Caco-2 (cell line): ENCODE measurements around the gene NR6A1. TPM values are rescaled to one million over a fixed set of nuclear protein-coding genes. Genes with fewer than 3 reads are reported as not detected.
A peak's percentile ranks its signal among the peaks of the same experiment; 100 is the strongest.

ENCODE experiments used
- BruUV-seq: library from RNA; stranded (reverse); fragments of 400-500 nt; replicated peaks from 2 replicates; lab custom pipeline; 2021; lab: Mats Ljungman, UMichigan
- CTCF ChIA-PET: fragments of 300-600 bp; sonication (Branson Sonifier 250); formaldehyde crosslinking; loops from one replicate; lab custom pipeline; 2022; ENCODE audit warnings: antibody characterized with exemption; lab: Charles Lee
- POLR2A ChIA-PET: fragments of 300-600 bp; sonication (Branson Sonifier 250); formaldehyde crosslinking; loops from one replicate; lab custom pipeline; 2022; ENCODE audit warnings: antibody characterized with exemption; lab: Charles Lee
- DNase-seq, 2 experiments: peaks; one replicate each; pipeline versions ENCODE4 v3.0.0 to v3.0.0-alpha.2; 2020 to 2022
- H3K27me3 ChIP-seq: replicated peaks from 2 replicates; pipeline ENCODE4 v1.6.0; 2011; ENCODE audit warnings: low read length; ENCODE audit not compliant: control insufficient read depth, insufficient read depth
- H3K36me3 ChIP-seq: 2 replicates; pipeline ENCODE4 v1.5.1; 2011; ENCODE audit warnings: low read length; ENCODE audit not compliant: control insufficient read depth, insufficient read depth
- H3K4me1 ChIP-seq: fragments of 250-450 bp; sonication (Bioruptor Pico); 2 replicates; pipeline ENCODE4 v1.5.1; 2020; ENCODE audit warnings: mild to moderate bottlenecking
- H3K4me3 ChIP-seq: 2 replicates; pipeline ENCODE4 v1.5.1; 2011; ENCODE audit warnings: low read depth, mild to moderate bottlenecking, control low read depth, low read length
- H3K9me3 ChIP-seq: fragments of 250-450 bp; sonication (Bioruptor Pico); 2 replicates; pipeline ENCODE4 v1.5.1; 2020; ENCODE audit warnings: mild to moderate bottlenecking, moderate library complexity
- H3K27ac Mint-ChIP-seq: one replicate; pipeline ENCODE4 v1.8.0; 2022; ENCODE audit warnings: mixed read lengths; ENCODE audit not compliant: unreplicated experiment
- H3K27me3 Mint-ChIP-seq: one replicate; pipeline ENCODE4 v1.8.0; 2022; ENCODE audit warnings: mixed read lengths; ENCODE audit not compliant: insufficient read depth, unreplicated experiment
- H3K36me3 Mint-ChIP-seq: one replicate; pipeline ENCODE4 v1.8.0; 2022; ENCODE audit warnings: mild to moderate bottlenecking, mixed read lengths; ENCODE audit not compliant: insufficient read depth, unreplicated experiment
- H3K4me1 Mint-ChIP-seq: one replicate; pipeline ENCODE4 v1.8.0; 2022; ENCODE audit warnings: low read depth, mixed read lengths; ENCODE audit not compliant: unreplicated experiment
- H3K4me3 Mint-ChIP-seq: one replicate; pipeline ENCODE4 v1.8.0; 2022; ENCODE audit warnings: mild to moderate bottlenecking, moderate library complexity, mixed read lengths; ENCODE audit not compliant: unreplicated experiment
- H3K9me3 Mint-ChIP-seq: one replicate; pipeline ENCODE4 v1.8.0; 2022; ENCODE audit warnings: mixed read lengths; ENCODE audit not compliant: unreplicated experiment
- CTCF ChIP-seq, 2 experiments: fragments of 200-600 bp in 1 of 2; IDR thresholded peaks; 1 replicate in 1 of 2; 2 replicates in 1 of 2; pipeline versions ENCODE4 v1.5.1 to v1.8.0; 2011 to 2022; ENCODE audit warnings: antibody characterized with exemption in 1 of 2, control low read depth in 1 of 2, inconsistent platforms in 1 of 2, low read depth in 1 of 2, low read length in 1 of 2, mild to moderate bottlenecking in 1 of 2, moderate library complexity in 1 of 2; ENCODE audit not compliant: insufficient read depth in 1 of 2, severe bottlenecking in 1 of 2, unreplicated experiment in 1 of 2
- intact Hi-C: fragments of 100-400 bp; cut with micrococcal nuclease; formaldehyde crosslinking; loops from one replicate; pipeline ENCODE4 v1.10.0; 2022; ENCODE audit not compliant: unreplicated experiment
- total RNA-seq: library from RNA; stranded (reverse); gene quantifications from 2 replicates; pipeline ENCODE4 v1.2.3, GENCODE V29; 2022

The NR6A1 gene
- total RNA-seq, 1 experiment from 2014 or later: 33.6 TPM

GRCh38 chr9:124521142-124521541, 250.0 kb downstream of the NR6A1 start:
- no peak for DNase-seq
- CTCF ChIA-PET: no interaction called here
- Mint-ChIP-seq H3K27ac (peak overlapping the region; percentile 45), H3K27me3 (no peaks in the 10 kb centered on the region), H3K36me3 (peaks cover 18% of the 10 kb centered on the region), H3K9me3 (no peaks in the 10 kb centered on the region), H3K4me3 (no peak overlapping the region), H3K4me1 (peaks cover 13% of the 10 kb centered on the region)
- no peak overlapping the region for H3K4me3 ChIP-seq
- BruUV-seq: no TSS peak
- H3K4me1 ChIP-seq: no peaks in the 10 kb centered on the region; the same call in none of the 2 replicates
- TF ChIP-seq CTCF (IDR thresholded peaks at IDR 0.05; ENCODE audit: insufficient read depth in 1 of 2, low read depth in 1 of 2, low read length in 1 of 2, severe bottlenecking in 1 of 2, unreplicated experiment in 1 of 2): no peak
- no peaks in the 10 kb centered on the region for H3K9me3 ChIP-seq
- H3K36me3 ChIP-seq: no peaks in the 10 kb centered on the region; the same call in 1 of the 2 replicates
- intact Hi-C loops: no loop called here
- POLR2A ChIA-PET: no interaction called here
- H3K27me3 ChIP-seq: no peaks in the 10 kb centered on the region

- no peak for TF ChIP-seq CTCF (IDR thresholded peaks at IDR 0.05; ENCODE audit: insufficient read depth in 1 of 2, low read depth in 1 of 2, low read length in 1 of 2, severe bottlenecking in 1 of 2, unreplicated experiment in 1 of 2)
- Histone ChIP-seq H3K9me3 (no peaks in the 10 kb centered on the region), H3K27me3 (no peaks in the 10 kb centered on the region), H3K36me3 (no peaks in the 10 kb centered on the region; the same call in 1 of the 2 replicates), H3K4me3 (no peak overlapping the region), H3K4me1 (no peaks in the 10 kb centered on the region; the same call in none of the 2 replicates)
- peak in 1 of 2 experiments; percentile 29 for DNase-seq
- TSS peak; percentile 7 for BruUV-seq
- Mint-ChIP-seq H3K36me3 (peaks cover 18% of the 10 kb centered on the region), H3K4me1 (peaks cover 13% of the 10 kb centered on the region), H3K27me3 (no peaks in the 10 kb centered on the region), H3K9me3 (no peaks in the 10 kb centered on the region), H3K27ac (peak overlapping the region; percentile 45), H3K4me3 (peak overlapping the region; percentile 25)
- CTCF ChIA-PET: no interaction called here
- POLR2A ChIA-PET: no interaction called here
- intact Hi-C loops: no loop called here
These were observed 250.9 kb downstream of the NR6A1 start for GRCh38 chr9:124520206-124520596.

- BruUV-seq: no TSS peak
- no peaks in the 10 kb centered on the region; the same call in none of the 2 replicates for H3K4me1 ChIP-seq
- Mint-ChIP-seq H3K9me3 (no peaks in the 10 kb centered on the region), H3K27me3 (no peaks in the 10 kb centered on the region), H3K4me3 (no peak overlapping the region), H3K4me1 (peaks cover 13% of the 10 kb centered on the region), H3K36me3 (peaks cover 15% of the 10 kb centered on the region), H3K27ac (no peak overlapping the region)
- no peak for DNase-seq
- intact Hi-C loops: no loop called here
- no peaks in the 10 kb centered on the region for H3K9me3 ChIP-seq
- no peak for TF ChIP-seq CTCF (IDR thresholded peaks at IDR 0.05; ENCODE audit: insufficient read depth in 1 of 2, low read depth in 1 of 2, low read length in 1 of 2, severe bottlenecking in 1 of 2, unreplicated experiment in 1 of 2)
- ChIA-PET POLR2A (no interaction called here), CTCF (no interaction called here)
- H3K36me3 ChIP-seq: no peaks in the 10 kb centered on the region; the same call in 1 of the 2 replicates
- H3K27me3 ChIP-seq: no peaks in the 10 kb centered on the region
- H3K4me3 ChIP-seq: no peak overlapping the region
These were observed 253.0 kb downstream of the NR6A1 start for GRCh38 chr9:124518116-124518515.
